Neural progenitor cell (in vitro differentiated cells): ENCODE results near the gene ZFP1. TPM values are rescaled to one million over a fixed set of nuclear protein-coding genes. Genes with fewer than 3 reads are reported as not detected.

Experiments used
- DNase-seq: peaks from one replicate; pipeline ENCODE4 v3.0.0-alpha.2; 2016; ENCODE audit warnings: low spot score
- H2AFZ ChIP-seq: fragments of 200-600 bp; sonication (generic); replicated peaks from 2 replicates; pipeline ENCODE4 v1.6.1; 2016; ENCODE audit warnings: antibody characterized with exemption
- H3F3A ChIP-seq: fragments of 200-600 bp; sonication (generic); 2 replicates; pipeline ENCODE4 v1.6.1; 2016; ENCODE audit warnings: antibody characterized with exemption, low read depth
- H3K27ac ChIP-seq: fragments of 200-600 bp; sonication (generic); 2 replicates; pipeline ENCODE4 v1.5.1; 2016; ENCODE audit warnings: mild to moderate bottlenecking
- H3K27me3 ChIP-seq: fragments of 200-600 bp; sonication (generic); 2 replicates; pipeline ENCODE4 v1.6.1; 2016; ENCODE audit warnings: mild to moderate bottlenecking, moderate library complexity
- H3K36me3 ChIP-seq: fragments of 200-600 bp; sonication (generic); 2 replicates; pipeline ENCODE4 v1.5.1; 2016
- H3K4me1 ChIP-seq: fragments of 200-600 bp; sonication (generic); 2 replicates; pipeline ENCODE4 v1.6.1; 2016; ENCODE audit warnings: mixed run types
- H3K4me2 ChIP-seq: fragments of 200-600 bp; sonication (generic); 2 replicates; pipeline ENCODE4 v1.6.1; 2016
- H3K4me3 ChIP-seq: fragments of 200-600 bp; sonication (generic); 2 replicates; pipeline ENCODE4 v1.5.1; 2016
- H3K79me2 ChIP-seq: fragments of 200-600 bp; sonication (generic); 2 replicates; pipeline ENCODE4 v1.6.1; 2016; ENCODE audit warnings: low read depth
- H3K9ac ChIP-seq: fragments of 200-600 bp; sonication (generic); 2 replicates; pipeline ENCODE4 v1.6.1; 2016
- H3K9me3 ChIP-seq: fragments of 200-600 bp; sonication (generic); 2 replicates; pipeline ENCODE4 v1.5.1; 2016; ENCODE audit warnings: low read depth
- H4K20me1 ChIP-seq: fragments of 200-600 bp; sonication (generic); 2 replicates; pipeline ENCODE4 v1.6.1; 2016; ENCODE audit warnings: low read depth
- H3K27ac Mint-ChIP-seq: 3 replicates; pipeline ENCODE4 v1.8.0; 2021; ENCODE audit warnings: mixed read lengths
- H3K27me3 Mint-ChIP-seq: 2 replicates; pipeline ENCODE4 v1.8.0; 2022; ENCODE audit warnings: low read depth, mild to moderate bottlenecking, inconsistent platforms, moderate library complexity, mixed read lengths; ENCODE audit not compliant: insufficient read depth
- H3K36me3 Mint-ChIP-seq: 3 replicates; pipeline ENCODE4 v1.8.0; 2021; ENCODE audit warnings: mixed read lengths
- H3K4me1 Mint-ChIP-seq: 3 replicates; pipeline ENCODE4 v1.8.0; 2021; ENCODE audit warnings: mixed read lengths
- H3K4me3 Mint-ChIP-seq: 3 replicates; pipeline ENCODE4 v1.8.0; 2021; ENCODE audit warnings: mild to moderate bottlenecking, moderate library complexity, mixed read lengths
- H3K9me3 Mint-ChIP-seq: 3 replicates; pipeline ENCODE4 v1.8.0; 2020; ENCODE audit warnings: mixed read lengths
- CTCF ChIP-seq: fragments of 200-600 bp; sonication (generic); IDR thresholded peaks from 2 replicates; pipeline ENCODE4 v1.5.1; 2017; ENCODE audit warnings: antibody characterized with exemption, mild to moderate bottlenecking
- EZH2 ChIP-seq: fragments of 200-600 bp; sonication (generic); IDR thresholded peaks from 2 replicates; pipeline ENCODE4 v1.6.1; 2017; ENCODE audit warnings: antibody characterized with exemption, mild to moderate bottlenecking, moderate library complexity
- EZH2phosphoT487 ChIP-seq: fragments of 200-600 bp; sonication (generic); IDR thresholded peaks from 2 replicates; pipeline ENCODE4 v1.6.1; 2017; ENCODE audit warnings: antibody characterized with exemption
- total RNA-seq: library from RNA; depleted of rRNA; stranded (reverse); fragments of >200 nt; gene quantifications from 2 replicates; pipeline ENCODE4 v1.2.3, GENCODE V29; 2015; ENCODE audit warnings: low replicate concordance

The ZFP1 gene
- total RNA-seq, 1 donor from 2014 or later, result 35.4 TPM

GRCh38 chr16:75130150-75130771 is 18.1 kb upstream of the ZFP1 start:
- Histone ChIP-seq H3K27ac (no peak overlapping the region), H2AFZ (peak overlapping the region; percentile 64), H3K27me3 (no peaks in the 10 kb centered on the region), H3F3A (no peaks in the 10 kb centered on the region), H3K4me1 (no peaks in the 10 kb centered on the region), H3K4me2 (no peak overlapping the region), H3K4me3 (no peak overlapping the region), H4K20me1 (no peaks in the 10 kb centered on the region), H3K9me3 (no peaks in the 10 kb centered on the region), H3K9ac (no peak overlapping the region), H3K79me2 (no peaks in the 10 kb centered on the region), H3K36me3 (no peaks in the 10 kb centered on the region)
- Mint-ChIP-seq H3K27me3 (peaks cover 3% of the 10 kb centered on the region), H3K36me3 (peaks cover 3% of the 10 kb centered on the region), H3K4me1 (peaks cover 2% of the 10 kb centered on the region), H3K4me3 (no peak overlapping the region), H3K27ac (no peak overlapping the region), H3K9me3 (peaks cover 26% of the 10 kb centered on the region)
- TF ChIP-seq EZH2phosphoT487 (no peak), CTCF (peak; percentile 33)
- DNase-seq, result no peak

- Histone ChIP-seq H3K27ac (no peak overlapping the region), H3K9me3 (no peaks in the 10 kb centered on the region), H4K20me1 (no peaks in the 10 kb centered on the region), H3K4me3 (no peak overlapping the region), H3K36me3 (no peaks in the 10 kb centered on the region), H2AFZ (peak overlapping the region; percentile 64), H3F3A (no peaks in the 10 kb centered on the region), H3K9ac (no peak overlapping the region), H3K27me3 (no peaks in the 10 kb centered on the region), H3K4me2 (no peak overlapping the region), H3K79me2 (no peaks in the 10 kb centered on the region), H3K4me1 (no peaks in the 10 kb centered on the region)
- H3K4me1 Mint-ChIP-seq, result peaks cover 2% of the 10 kb centered on the region
- peak overlapping the region; percentile 24 for H3K4me3 Mint-ChIP-seq
- peaks cover 3% of the 10 kb centered on the region for H3K36me3 Mint-ChIP-seq
- DNase-seq, result no peak
- H3K9me3 Mint-ChIP-seq, result peaks cover 26% of the 10 kb centered on the region
- peaks cover 5% of the 10 kb centered on the region for H3K27me3 Mint-ChIP-seq
- no peak for TF ChIP-seq EZH2phosphoT487
- TF ChIP-seq CTCF, result no peak
- no peak for TF ChIP-seq EZH2
- H3K27ac Mint-ChIP-seq, result no peak overlapping the region
Observed at GRCh38 chr16:75131081-75131480, 17.2 kb upstream of the ZFP1 start.

GRCh38 chr16:75138233-75138632 is 10.1 kb upstream of the ZFP1 start:
- peaks cover 6% of the 10 kb centered on the region for H3K4me1 Mint-ChIP-seq
- H3K27ac Mint-ChIP-seq, result no peak overlapping the region
- TF ChIP-seq EZH2 (no peak), EZH2phosphoT487 (no peak), CTCF (no peak)
- H3K27me3 Mint-ChIP-seq, result peaks cover 2% of the 10 kb centered on the region
- no peak overlapping the region for H3K4me3 ChIP-seq
- peaks cover 5% of the 10 kb centered on the region for H3K36me3 Mint-ChIP-seq
- peak overlapping the region; percentile 68 for H2AFZ ChIP-seq
- no peaks in the 10 kb centered on the region for H3F3A ChIP-seq
- H3K36me3 ChIP-seq, result no peaks in the 10 kb centered on the region
- H3K9ac ChIP-seq, result no peak overlapping the region
- DNase-seq, result no peak
- no peaks in the 10 kb centered on the region for H3K9me3 ChIP-seq
- H3K79me2 ChIP-seq, result no peaks in the 10 kb centered on the region
- H3K4me2 ChIP-seq, result no peak overlapping the region
- no peak overlapping the region for H3K27ac ChIP-seq
- no peaks in the 10 kb centered on the region for H3K27me3 ChIP-seq
- H3K4me1 ChIP-seq, result no peaks in the 10 kb centered on the region
- H3K9me3 Mint-ChIP-seq, result peaks cover 9% of the 10 kb centered on the region
- no peaks in the 10 kb centered on the region for H4K20me1 ChIP-seq
- no peak overlapping the region for H3K4me3 Mint-ChIP-seq
